ENCODE data around the gene RIC1.
"Not testable (repeated sequence)": the region's sequence is repeated elsewhere in the genome, so short reads cannot be mapped to it uniquely, and the experiment has no call there.

Gene RIC1, protein sequence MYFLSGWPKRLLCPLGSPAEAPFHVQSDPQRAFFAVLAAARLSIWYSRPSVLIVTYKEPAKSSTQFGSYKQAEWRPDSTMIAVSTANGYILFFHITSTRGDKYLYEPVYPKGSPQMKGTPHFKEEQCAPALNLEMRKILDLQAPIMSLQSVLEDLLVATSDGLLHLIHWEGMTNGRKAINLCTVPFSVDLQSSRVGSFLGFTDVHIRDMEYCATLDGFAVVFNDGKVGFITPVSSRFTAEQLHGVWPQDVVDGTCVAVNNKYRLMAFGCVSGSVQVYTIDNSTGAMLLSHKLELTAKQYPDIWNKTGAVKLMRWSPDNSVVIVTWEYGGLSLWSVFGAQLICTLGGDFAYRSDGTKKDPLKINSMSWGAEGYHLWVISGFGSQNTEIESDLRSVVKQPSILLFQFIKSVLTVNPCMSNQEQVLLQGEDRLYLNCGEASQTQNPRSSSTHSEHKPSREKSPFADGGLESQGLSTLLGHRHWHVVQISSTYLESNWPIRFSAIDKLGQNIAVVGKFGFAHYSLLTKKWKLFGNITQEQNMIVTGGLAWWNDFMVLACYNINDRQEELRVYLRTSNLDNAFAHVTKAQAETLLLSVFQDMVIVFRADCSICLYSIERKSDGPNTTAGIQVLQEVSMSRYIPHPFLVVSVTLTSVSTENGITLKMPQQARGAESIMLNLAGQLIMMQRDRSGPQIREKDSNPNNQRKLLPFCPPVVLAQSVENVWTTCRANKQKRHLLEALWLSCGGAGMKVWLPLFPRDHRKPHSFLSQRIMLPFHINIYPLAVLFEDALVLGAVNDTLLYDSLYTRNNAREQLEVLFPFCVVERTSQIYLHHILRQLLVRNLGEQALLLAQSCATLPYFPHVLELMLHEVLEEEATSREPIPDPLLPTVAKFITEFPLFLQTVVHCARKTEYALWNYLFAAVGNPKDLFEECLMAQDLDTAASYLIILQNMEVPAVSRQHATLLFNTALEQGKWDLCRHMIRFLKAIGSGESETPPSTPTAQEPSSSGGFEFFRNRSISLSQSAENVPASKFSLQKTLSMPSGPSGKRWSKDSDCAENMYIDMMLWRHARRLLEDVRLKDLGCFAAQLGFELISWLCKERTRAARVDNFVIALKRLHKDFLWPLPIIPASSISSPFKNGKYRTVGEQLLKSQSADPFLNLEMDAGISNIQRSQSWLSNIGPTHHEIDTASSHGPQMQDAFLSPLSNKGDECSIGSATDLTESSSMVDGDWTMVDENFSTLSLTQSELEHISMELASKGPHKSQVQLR (N-terminal part only)

DNA sequence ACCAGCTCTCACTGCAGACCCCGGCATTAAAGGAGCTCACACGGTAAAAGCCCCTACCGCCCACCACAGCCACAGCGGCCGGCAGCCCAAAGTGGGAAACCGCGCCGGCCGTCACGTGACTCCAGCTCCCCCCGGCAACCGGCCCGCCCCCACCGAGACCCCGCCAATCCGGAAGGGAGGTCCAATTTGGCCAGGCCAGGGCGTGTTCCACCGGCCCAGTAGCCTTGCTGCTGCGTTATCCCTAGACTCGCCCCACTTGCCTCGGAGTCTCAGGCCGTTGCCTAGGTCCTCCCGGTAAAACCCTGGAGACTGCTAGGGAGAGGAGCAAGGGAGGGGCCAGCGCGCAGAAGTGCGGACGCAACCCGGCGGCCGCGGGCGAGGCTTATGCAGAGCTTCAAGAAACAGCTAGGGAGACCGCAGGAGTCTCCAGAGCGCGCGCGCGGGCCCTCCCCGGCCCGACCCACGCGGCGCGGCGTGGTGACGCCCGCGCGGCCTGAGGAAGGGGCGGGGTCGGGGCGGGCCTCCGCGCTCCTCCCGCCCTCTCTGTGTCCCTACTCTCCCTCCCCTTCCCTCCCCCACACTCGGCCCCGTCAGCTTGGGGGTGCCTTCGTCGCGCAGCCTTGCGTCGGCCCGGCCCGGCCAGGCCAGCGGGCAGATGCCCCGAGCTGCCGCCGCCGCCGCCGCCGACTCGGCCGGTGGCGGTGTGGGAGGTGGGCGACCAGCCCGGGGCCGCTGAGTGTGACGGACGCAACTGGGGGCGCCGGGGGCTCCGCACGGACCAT is at the start of gene RIC1:
Gene RIC1, plus strand, starts transcription at position 578 of the 782 bp plus-strand sequence. Its CDS starts 203 bp downstream, at position 781.
- peak; percentile 97 for DNase-seq

DNA sequence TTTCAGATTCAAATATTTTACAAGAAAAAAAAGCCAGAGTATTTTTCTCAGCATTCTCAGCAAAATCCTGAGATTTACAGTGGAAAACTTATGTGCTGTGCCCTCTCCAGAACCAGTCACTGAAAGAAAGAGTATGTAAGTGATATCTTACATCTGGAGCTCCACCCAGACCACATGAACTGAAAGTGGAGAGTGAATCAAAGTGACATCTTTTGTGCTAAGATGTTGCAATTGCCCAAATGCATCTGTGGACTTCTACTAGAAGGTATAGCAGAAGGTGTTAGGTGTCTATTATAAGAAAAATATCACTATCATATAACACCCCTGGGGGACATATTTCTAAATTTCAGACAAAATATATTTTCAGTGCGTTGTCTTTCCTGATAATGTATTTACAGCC is 49.0 kb upstream of the RIC1 start:
- DNase-seq: no peak

DNA sequence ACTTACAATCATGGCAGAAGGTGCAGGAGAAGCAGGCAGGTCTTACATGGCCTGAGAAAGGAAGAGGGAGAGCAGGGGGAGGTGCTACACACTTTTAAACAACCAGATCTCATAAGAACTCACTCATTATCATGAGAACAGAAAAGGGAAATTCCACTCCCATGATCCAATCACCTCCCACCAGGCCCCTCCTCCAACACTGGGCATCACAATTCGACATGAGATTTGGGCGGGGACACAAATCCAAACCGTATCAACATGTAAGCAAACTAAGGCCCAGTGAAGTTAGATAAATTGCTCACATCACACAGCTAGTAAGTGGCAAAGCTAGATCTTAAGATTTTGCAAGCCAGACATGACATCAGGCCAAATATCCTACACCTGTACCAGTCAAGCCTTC is 48.3 kb upstream of the RIC1 start:
- DNase-seq: no peak

DNA sequence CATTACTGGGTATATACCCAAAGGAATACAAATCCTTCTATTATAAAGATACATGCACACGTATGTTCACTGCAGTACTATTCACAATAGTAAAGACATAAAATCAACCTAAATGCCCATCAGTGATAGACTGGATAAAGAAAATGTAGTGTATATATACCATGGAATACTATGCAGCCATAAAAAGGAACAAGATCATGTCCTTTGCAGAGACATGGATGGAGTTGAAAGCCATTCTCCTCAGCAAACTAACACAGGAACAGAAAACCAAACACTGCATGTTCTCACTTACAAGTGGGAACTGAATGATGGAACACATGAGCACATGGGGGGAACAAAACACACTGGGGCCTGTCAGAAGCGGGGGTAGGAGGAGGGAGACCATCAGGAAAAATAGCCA is 47.2 kb upstream of the RIC1 start:
- not testable (repeated sequence) for DNase-seq

DNA sequence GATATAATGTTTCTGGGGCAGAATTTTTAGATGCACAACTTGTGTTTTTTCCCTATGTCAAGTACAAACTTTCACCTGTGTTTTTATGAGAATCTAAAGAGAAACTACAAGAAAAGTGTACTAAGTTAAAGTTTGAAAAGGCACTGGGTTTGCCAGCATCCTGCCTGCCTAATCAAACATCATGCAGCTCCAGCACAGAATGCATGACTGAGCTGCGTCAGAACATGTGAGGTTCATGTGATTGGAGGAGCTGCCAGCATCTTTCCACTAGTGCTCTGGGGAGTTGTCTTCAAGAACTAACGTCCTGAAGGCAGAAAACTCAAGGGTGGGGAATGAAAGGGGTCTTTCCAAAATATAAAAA is 46.1 kb upstream of the RIC1 start:
- no peak for DNase-seq

DNA sequence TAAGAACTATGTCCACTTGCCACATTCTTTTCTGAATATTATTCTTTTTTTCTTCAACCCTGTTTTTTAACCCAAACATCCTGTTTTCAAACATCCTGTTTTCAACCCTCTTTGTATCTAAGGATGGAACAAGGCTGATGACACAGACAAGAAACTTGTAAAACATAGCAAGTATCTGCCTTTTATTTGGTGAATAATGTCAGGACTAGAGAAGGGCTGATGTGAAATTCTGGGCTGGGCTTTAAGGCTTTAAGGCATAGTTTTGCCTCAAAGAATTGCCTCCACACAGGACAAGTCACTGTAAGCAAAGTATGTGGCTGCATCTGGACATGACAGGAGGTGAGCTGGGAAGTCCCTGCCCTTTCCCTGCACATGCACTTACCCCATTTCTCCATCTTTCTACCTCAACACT is 42.5 kb upstream of the RIC1 start:
- DNase-seq: no peak

DNA sequence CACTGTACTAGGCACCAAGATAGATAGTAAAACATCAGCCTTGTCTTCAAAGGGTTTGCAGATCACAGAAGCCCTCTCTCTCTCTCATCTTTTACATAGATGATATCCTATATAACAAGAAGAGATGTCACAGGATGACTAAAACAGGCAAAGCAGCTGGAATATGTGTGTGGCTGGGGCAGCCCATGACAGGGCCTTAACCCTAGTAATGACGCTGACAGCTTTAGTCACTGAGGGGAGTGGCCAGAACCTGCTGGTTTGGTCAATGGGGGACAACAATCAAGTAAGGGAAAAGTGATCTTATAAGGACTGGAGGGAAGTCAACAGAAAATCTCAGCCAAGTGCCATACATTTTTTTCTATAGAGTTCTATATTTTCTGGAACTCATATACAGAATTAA is 41.9 kb upstream of the RIC1 start:
- DNase-seq: no peak

DNA sequence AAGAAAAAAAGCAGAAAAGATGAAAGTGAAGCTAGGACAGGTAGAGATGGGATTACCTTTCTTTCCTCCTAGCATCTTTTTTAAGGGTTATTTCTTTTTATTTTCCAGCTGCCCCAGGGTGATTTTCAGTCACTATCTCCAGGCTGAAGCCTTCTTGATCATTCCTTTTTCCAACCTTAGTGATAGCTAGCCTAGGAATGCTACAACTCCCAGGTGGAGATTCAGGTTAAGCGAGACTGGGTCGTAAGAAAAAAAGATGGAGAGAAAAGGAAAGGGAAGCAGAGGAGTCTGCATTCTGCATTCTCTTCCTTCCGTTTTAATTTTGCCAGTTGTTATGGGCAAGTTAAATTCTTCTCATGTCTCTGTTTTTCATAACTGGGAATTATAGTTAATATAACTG is 36.7 kb upstream of the RIC1 start:
- no peak for DNase-seq

DNA sequence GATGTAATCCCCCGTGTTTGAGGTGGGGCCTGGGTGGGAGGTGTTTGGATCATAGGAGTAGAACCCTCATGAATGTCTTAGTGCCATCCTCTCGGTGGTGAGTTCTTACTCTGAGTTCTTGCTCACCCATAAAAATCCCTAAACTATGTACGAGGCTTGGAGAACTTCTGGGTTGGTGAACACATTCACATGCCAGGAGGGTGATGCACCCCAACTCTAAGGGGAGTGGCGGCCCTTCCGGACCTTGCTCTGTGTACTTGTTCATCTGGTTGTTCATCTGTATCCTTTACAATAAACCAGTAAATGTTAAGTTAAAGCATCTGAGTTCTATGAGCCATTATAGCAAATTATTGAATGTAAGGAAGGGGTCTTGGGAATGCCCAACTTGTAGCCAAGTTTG is 36.0 kb upstream of the RIC1 start:
- no peak for DNase-seq

DNA sequence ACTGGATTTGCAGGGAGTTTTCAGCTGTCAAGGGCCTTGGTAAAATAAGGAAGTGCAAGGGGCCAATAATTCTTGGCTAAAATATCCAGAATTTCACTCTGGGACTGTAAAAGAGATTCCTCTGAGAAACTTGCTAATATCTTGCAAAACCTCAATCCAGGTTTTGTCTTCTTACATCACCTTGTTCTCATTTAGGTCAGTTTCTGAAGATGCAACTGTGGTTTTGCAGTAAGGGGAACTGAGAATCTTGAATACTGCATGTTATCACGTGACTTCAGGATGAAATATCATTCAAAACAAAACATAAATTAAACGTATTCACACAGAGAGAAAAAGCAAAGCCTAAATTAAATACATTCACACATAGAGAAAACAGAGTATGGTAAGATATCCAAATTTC is 35.0 kb upstream of the RIC1 start:
- DNase-seq: no peak

DNA sequence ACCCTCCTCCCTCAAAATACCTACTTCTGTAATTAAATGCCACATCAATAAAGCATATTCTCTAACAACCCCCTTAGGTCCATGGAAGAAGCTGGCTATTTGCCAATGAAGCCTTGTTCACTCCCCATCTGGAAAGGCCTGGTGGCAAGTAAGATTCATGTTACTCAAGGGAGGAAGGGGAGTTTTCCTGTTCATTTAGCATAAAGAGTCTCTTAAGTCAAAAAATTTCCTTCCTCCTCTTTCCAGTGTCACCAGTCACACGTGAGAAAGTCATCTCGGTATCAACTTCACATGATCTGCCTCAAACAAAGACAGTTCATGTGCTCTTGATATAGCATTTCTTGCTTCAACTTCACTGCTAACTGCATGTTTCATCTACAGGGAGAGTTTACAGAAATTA is 32.7 kb upstream of the RIC1 start:
- DNase-seq: peak; percentile 73

DNA sequence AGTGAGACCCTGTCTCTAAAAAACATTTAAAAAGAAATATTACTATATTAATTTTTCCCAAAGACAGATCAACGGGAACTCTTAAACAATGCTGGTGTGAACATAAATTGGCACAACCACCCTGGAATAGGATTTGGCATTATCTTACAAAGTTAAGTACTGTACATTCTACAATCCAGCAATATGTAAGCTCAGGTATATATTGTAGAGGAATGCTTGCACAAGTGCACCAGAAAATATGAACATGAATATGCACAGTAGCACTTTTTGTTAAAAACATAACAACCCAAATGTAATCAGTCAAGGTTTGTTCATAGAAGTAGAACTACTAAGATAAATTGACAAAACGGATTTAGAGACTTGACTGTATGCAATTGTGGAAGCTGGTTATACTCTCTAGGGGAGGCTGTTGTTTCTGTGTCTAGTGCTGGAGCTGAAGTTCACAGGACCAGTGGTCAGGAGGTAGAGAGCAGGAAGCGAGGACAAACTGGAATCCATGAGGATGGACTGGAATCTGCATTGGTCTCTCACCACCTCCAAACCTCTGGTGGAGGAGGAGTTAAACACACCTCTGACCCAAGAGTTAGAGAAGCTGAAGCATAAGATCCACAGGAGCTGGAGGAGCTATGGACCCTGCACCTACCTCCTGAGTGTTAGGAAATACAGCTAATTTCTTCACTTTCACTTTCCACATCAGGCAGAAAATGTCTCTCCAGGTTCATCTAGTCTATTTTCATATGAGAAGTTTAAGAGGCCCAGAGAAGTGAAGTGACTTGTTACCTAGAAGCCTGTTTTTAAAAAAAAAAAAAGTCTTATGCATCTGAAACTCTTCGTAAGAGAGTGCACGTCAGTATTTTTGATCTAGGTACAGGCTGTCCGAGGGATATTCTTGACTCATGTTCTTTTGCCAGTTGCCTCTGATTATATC is 20.3 kb upstream of the RIC1 start:
- DNase-seq: peak; percentile 15

DNA sequence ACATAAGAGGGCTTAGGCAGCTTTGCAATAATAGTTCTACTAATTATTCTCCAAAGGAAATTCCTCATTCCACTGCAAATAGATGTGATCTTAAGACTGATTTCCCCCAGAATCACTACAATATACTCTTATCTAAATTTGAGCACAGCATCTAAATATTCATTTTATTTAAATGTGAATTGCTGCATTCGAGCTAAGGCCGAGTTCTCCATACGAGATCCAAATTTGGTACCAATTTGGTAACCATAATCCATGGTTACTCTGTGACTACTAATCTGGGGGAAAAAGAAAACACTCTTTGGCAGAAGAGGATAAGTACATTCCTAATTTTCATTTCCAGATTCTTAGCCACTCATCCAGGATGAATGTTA is 19.7 kb upstream of the RIC1 start:
- no peak for DNase-seq

DNA sequence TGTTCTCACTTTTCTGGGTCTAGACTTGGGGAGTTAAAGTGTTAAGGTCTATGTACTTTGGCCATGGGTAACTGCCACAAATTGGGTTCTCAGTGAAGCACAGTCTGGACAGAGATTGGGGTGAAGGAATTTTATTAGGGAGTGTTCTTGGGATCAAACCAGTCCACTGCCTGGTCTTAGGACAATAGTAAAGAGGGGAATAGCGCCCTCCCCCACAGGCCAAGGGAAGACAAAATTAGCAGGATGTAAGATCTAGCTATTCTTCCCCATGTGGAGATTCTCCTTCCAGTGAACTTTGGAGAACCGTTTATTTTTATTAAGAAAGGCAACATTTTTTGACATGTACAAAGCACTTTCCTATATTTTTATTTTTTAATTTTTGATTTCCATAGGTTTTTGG is 18.4 kb upstream of the RIC1 start:
- no peak for DNase-seq

DNA sequence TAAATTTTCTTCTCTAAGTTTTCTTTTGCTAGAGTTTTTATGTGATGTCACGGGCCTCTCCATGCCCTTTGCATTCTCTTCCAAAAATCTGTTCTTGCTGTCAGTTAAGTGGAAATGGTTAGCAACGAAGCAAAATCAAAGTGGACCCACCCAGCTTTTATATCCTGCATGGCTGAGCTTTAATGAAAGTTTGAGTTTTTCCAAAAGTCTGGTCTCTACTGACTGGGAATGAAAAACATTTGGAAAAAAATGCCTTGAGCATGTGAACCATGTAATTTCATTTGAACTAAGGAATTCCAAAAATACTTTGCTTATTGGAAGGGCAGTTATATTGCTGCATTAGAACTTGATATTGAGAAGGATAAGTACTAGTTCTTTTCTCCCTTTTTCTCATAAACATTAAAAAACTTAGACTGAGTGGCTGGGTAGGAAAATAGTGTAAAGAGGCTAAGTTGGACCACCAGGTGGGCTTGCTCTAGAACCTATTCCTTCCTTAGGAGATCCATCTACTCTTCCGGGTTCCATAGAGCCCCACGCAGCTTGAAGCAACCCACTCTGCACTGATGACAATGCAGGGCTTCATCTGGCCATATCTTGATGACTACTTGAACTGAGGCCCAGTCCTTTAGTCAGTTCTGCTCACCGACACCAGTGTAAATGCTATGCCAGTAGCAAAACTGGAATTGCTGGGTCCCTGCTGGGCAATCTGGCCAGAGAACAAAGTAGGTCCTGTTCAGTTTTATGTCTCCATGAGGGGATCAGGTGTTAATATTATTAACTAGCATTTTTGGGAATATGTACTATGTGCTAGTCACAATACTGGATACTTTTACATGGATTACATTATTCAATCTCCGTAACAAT is 17.4 kb upstream of the RIC1 start:
- no peak for DNase-seq

DNA sequence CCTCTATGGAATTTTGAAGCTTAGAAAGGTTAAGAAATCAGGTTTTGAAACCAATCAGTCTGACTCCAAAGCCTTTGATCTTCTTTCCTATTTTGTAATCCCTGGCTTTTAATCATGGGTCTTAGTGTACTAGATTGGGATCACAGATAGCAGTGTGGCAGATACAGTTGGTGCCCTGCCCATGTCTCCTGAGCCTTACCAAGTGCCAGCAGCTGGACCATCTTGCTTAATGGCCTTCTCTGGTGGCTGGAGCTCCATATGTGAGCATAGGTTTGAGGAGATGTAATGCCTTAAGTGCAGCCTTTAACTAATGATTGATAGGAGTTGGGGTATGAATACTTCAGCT is 16.7 kb upstream of the RIC1 start:
- no peak for DNase-seq

DNA sequence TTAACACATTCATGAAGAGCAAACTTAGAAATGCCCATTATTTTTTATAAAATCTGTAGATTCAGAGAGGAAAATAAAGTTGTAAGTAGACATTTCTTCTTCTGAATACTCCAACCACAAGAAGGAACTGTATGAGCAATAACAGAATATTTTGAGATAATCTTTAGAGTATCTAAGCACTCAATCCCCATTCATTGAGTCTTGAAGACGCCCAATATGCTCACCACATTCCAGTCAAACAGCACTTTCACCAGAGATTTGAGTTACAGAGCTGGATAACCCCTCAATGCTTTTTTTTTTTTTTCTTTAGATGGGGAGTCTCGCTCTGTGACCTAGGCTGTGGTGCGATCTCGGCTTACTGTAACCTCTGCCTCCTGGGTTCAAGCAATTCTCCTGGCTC is 14.7 kb upstream of the RIC1 start:
- DNase-seq: no peak

DNA sequence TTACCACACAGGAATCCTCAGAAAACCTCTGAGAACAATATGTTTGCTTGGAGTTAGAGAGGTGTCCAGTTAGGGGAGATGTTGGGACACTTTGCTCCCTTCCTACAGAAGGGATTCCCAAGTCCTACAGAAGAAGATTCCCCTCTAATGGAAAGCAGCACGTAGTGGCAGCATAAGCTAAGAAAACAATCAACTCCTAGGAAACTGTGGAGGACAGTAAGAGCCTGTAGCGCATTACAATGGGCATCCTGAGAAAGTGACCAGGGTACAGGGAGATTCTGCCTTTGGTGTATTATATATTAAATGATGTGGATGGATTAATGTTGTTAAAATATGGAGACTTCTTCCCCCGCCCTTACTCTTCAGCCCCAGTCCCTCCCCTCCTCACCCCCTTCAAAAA is 13.9 kb upstream of the RIC1 start:
- no peak for DNase-seq

DNA sequence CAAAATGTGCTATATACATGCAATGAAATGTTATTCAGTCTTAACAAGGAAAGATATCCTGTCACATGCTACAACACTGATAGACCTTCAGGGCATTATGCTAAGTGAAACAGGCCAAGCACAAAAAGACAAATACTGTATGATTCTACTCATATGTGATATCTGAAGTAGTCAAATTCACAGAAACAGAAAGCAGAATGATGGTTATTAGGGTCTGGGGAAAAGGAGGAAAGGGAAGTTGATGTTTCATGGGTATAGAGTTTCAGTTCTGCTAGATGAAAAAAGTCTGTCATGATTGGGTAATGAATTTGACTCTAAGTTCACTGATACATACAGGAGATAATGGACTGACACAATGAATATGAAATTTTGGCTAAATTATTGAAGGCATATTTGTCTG is 11.2 kb upstream of the RIC1 start:
- no peak for DNase-seq

DNA sequence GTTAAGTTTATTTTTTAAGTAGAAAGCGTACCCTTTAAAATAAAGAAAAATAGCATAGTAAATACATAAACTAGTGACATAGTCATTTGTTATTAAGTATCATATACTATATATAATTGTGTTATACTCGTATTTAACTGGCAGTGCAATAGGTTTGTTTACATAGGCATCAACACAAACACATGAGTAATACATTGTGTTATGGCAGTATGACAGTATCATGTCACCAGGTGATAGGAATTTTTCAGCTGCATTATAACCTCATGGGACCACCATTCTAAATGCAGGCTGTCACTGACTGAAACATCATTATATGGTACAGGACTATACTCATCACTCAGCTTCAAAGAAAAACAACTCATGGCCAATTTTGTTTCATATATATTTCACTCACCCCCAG is 8.4 kb upstream of the RIC1 start:
- DNase-seq: no peak

DNA sequence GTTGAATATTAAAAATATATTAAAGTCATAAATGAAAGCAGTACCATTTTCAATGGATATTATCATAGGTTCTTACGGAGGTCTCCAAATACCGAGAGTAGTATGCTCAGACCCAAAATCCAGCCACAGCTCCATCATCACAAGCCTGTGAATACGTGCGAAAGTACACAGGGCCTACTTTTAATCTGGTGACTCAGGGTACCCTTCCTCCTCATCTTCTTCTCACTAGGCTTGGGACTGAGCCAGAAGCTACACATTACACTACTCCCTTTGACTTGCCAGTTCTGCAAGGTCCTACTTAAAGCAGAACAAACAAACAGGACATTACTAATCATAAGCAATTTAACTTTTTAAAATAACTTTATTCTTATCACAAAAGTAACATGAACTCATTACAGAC is 7.6 kb upstream of the RIC1 start:
- DNase-seq: no peak
